ENCODE measurements around the gene SMIM36.
A peak's percentile ranks its signal among the peaks of the same experiment; 100 is the strongest.

Gene SMIM36

GRCh38 chr17:55454906-55455474 lies 56.3 kb downstream of the SMIM36 start:
- DNase-seq (ENCODE audit: low read depth, low spot score): no peak
- TF ChIP-seq POLR2AphosphoS5 (IDR thresholded peaks at IDR 0.05; ENCODE audit: borderline replicate concordance, low read depth, low read length): no peak
- TF ChIP-seq EZH2 (IDR thresholded peaks at IDR 0.05): no peak
- no peak for TF ChIP-seq FOXP2 (optimal IDR thresholded peaks at IDR 0.05; ENCODE audit: control extremely low read depth, extremely low read length, insufficient read depth)
- Histone ChIP-seq H3K9me3 (ENCODE audit: low read depth, low read length) (no peaks in the 10 kb centered on the region), H3K27ac (no peak overlapping the region), H3K4me3 (no peak overlapping the region), H3K36me3 (ENCODE audit: insufficient read depth, low read length) (no peaks in the 10 kb centered on the region), H3K9ac (ENCODE audit: insufficient read length) (no peak overlapping the region)

- no peak overlapping the region for H3K27ac ChIP-seq
- no peak for DNase-seq (ENCODE audit: low read depth, low spot score)
- H3K4me3 ChIP-seq: no peak overlapping the region
- no peak for TF ChIP-seq EZH2 (IDR thresholded peaks at IDR 0.05)
- TF ChIP-seq POLR2AphosphoS5 (IDR thresholded peaks at IDR 0.05; ENCODE audit: borderline replicate concordance, low read depth, low read length): no peak
- no peak for TF ChIP-seq FOXP2 (optimal IDR thresholded peaks at IDR 0.05; ENCODE audit: control extremely low read depth, extremely low read length, insufficient read depth)
- no peak overlapping the region for H3K9ac ChIP-seq (ENCODE audit: insufficient read length)
- no peaks in the 10 kb centered on the region for H3K9me3 ChIP-seq (ENCODE audit: low read depth, low read length)
- no peaks in the 10 kb centered on the region for H3K36me3 ChIP-seq (ENCODE audit: insufficient read depth, low read length)
Measured at GRCh38 chr17:55453839-55454557, 57.3 kb downstream of the SMIM36 start.

- DNase-seq (ENCODE audit: low read depth, low spot score): no peak
- H3K4me3 ChIP-seq: no peak overlapping the region
- no peak for TF ChIP-seq EZH2 (IDR thresholded peaks at IDR 0.05)
- TF ChIP-seq POLR2AphosphoS5 (IDR thresholded peaks at IDR 0.05; ENCODE audit: borderline replicate concordance, low read depth, low read length): no peak
- TF ChIP-seq FOXP2 (optimal IDR thresholded peaks at IDR 0.05; ENCODE audit: control extremely low read depth, extremely low read length, insufficient read depth): no peak
- no peak overlapping the region for H3K9ac ChIP-seq (ENCODE audit: insufficient read length)
- H3K27ac ChIP-seq: no peak overlapping the region
- H3K36me3 ChIP-seq (ENCODE audit: insufficient read depth, low read length): no peaks in the 10 kb centered on the region
- no peaks in the 10 kb centered on the region for H3K9me3 ChIP-seq (ENCODE audit: low read depth, low read length)
Measured at GRCh38 chr17:55452139-55452790, 59.0 kb downstream of the SMIM36 start.

GRCh38 chr17:55451758-55452138 lies 59.5 kb downstream of the SMIM36 start:
- no peak for TF ChIP-seq EZH2 (IDR thresholded peaks at IDR 0.05)
- TF ChIP-seq POLR2AphosphoS5 (IDR thresholded peaks at IDR 0.05; ENCODE audit: borderline replicate concordance, low read depth, low read length): no peak
- TF ChIP-seq FOXP2 (optimal IDR thresholded peaks at IDR 0.05; ENCODE audit: control extremely low read depth, extremely low read length, insufficient read depth): no peak
- H3K9ac ChIP-seq (ENCODE audit: insufficient read length): no peak overlapping the region
- H3K36me3 ChIP-seq (ENCODE audit: insufficient read depth, low read length): no peaks in the 10 kb centered on the region
- DNase-seq (ENCODE audit: low read depth, low spot score): no peak
- 0 out of 2 replicates have a peak overlapping the region, but pooled peaks have one; percentile 7 for H3K4me3 ChIP-seq
- H3K9me3 ChIP-seq (ENCODE audit: low read depth, low read length): no peaks in the 10 kb centered on the region
- H3K27ac ChIP-seq: no peak overlapping the region

- Histone ChIP-seq H3K9me3 (ENCODE audit: low read depth, low read length) (no peaks in the 10 kb centered on the region), H3K9ac (ENCODE audit: insufficient read length) (no peak overlapping the region), H3K27ac (no peak overlapping the region), H3K36me3 (ENCODE audit: insufficient read depth, low read length) (no peaks in the 10 kb centered on the region), H3K4me3 (0 out of 2 replicates have a peak overlapping the region, but pooled peaks have one; percentile 7)
- TF ChIP-seq POLR2AphosphoS5 (IDR thresholded peaks at IDR 0.05; ENCODE audit: borderline replicate concordance, low read depth, low read length) (peak; percentile 62; the same call in 1 of the 2 replicates), FOXP2 (optimal IDR thresholded peaks at IDR 0.05; ENCODE audit: control extremely low read depth, extremely low read length, insufficient read depth) (peak; percentile 70), EZH2 (IDR thresholded peaks at IDR 0.05) (no peak)
- peak; percentile 79 for DNase-seq (ENCODE audit: low read depth, low spot score)
Measured at GRCh38 chr17:55451203-55451641, 60.0 kb downstream of the SMIM36 start.

- Histone ChIP-seq H3K36me3 (ENCODE audit: insufficient read depth, low read length) (no peaks in the 10 kb centered on the region), H3K27ac (no peak overlapping the region)
- DNase-seq (ENCODE audit: low read depth, low spot score): no peak
Measured at GRCh38 chr17:55450232-55450825, 60.9 kb downstream of the SMIM36 start.

GRCh38 chr17:55448681-55449080 lies 62.6 kb downstream of the SMIM36 start:
- TF ChIP-seq FOXP2 (optimal IDR thresholded peaks at IDR 0.05; ENCODE audit: control extremely low read depth, extremely low read length, insufficient read depth) (no peak), EZH2 (IDR thresholded peaks at IDR 0.05) (no peak), POLR2AphosphoS5 (IDR thresholded peaks at IDR 0.05; ENCODE audit: borderline replicate concordance, low read depth, low read length) (no peak)
- no peak overlapping the region for H3K9ac ChIP-seq (ENCODE audit: insufficient read length)
- H3K4me3 ChIP-seq: no peak overlapping the region
- no peak overlapping the region for H3K27ac ChIP-seq
- H3K36me3 ChIP-seq (ENCODE audit: insufficient read depth, low read length): no peaks in the 10 kb centered on the region
- no peaks in the 10 kb centered on the region for H3K9me3 ChIP-seq (ENCODE audit: low read depth, low read length)
- no peak for DNase-seq (ENCODE audit: low read depth, low spot score)

More at GRCh38 chr17:55450232-55450825, 60.9 kb downstream of the SMIM36 start:
- TF ChIP-seq EZH2 (IDR thresholded peaks at IDR 0.05) (no peak), FOXP2 (optimal IDR thresholded peaks at IDR 0.05; ENCODE audit: control extremely low read depth, extremely low read length, insufficient read depth) (no peak), POLR2AphosphoS5 (IDR thresholded peaks at IDR 0.05; ENCODE audit: borderline replicate concordance, low read depth, low read length) (no peak)
- no peak overlapping the region for H3K4me3 ChIP-seq
- H3K9ac ChIP-seq (ENCODE audit: insufficient read length): no peak overlapping the region
- no peaks in the 10 kb centered on the region for H3K9me3 ChIP-seq (ENCODE audit: low read depth, low read length)
